Right atrium auricular region (tissue), 2 donors: ENCODE measurements around the gene MTMR3. TPM values are rescaled to one million over a fixed set of nuclear protein-coding genes. Genes with fewer than 3 reads are reported as not detected.

ENCODE experiments used
- DNase-seq: peaks from one replicate; pipeline ENCODE4 v3.0.0-alpha.2; 2019; ENCODE audit warnings: low spot score
- H3K27ac ChIP-seq, 2 donors: fragments of 200-600 bp; sonication (generic); 1 replicate in 1 of 2; 2 replicates in 1 of 2; pipeline ENCODE4 v1.5.1; 2016 to 2019
- H3K27me3 ChIP-seq, 2 donors: fragments of 200-600 bp; sonication (generic); one replicate each; pipeline versions ENCODE4 v1.5.1 to v1.6.0; 2017 to 2019
- H3K36me3 ChIP-seq: fragments of 200-600 bp; sonication (generic); one replicate; pipeline ENCODE4 v1.5.1; 2016
- H3K4me1 ChIP-seq, 2 donors: fragments of 200-600 bp; sonication (generic); one replicate each; pipeline versions ENCODE4 v1.5.1 to v1.6.0; 2017 to 2019
- H3K4me3 ChIP-seq, 2 donors: fragments of 200-600 bp; sonication (generic); 1 replicate in 1 of 2; 2 replicates in 1 of 2; pipeline ENCODE4 v1.5.1; 2017 to 2019; ENCODE audit warnings: mild to moderate bottlenecking in 1 of 2, moderate library complexity in 1 of 2
- H3K9me3 ChIP-seq, 2 donors: fragments of 200-600 bp; sonication (generic); one replicate each; pipeline ENCODE4 v1.5.1; 2019
- CTCF ChIP-seq, 2 donors: fragments of 200-600 bp; sonication (generic); IDR thresholded peaks; one replicate each; pipeline ENCODE4 v1.5.1; 2019; ENCODE audit warnings: antibody characterized with exemption in 2 of 2
- total RNA-seq, 2 donors: library from RNA; depleted of rRNA; stranded (reverse); fragments of >200 nt; gene quantifications; one replicate each; pipeline ENCODE4 v1.1.0, GENCODE V29; 2016

Gene MTMR3
- total RNA-seq, 2 donors from 2014 or later = 27.2 to 38.1 TPM

DNA sequence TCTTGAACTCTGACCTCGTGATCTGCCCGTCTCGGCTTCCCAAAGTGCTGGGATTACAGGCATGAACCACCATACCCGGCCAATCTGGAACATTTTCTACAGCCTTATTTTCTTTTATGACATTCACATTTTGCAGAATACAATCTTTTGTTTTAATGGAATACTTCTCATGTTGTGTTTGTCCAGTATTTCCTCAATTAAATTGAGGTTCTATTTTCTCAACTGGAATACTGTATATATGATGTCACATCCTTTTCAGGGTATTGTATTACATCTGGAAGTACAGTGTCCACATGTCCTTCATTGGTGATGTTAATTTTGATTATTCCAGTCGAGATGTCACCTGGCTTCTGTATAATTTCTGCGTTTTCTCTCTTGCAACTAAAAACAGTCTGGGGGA lies 106.5 kb downstream of the MTMR3 start:
- no peaks in the 10 kb centered on the region for H3K4me1 ChIP-seq
- no peaks in the 10 kb centered on the region for H3K27me3 ChIP-seq
- no peak overlapping the region for H3K27ac ChIP-seq
- H3K36me3 ChIP-seq = peaks cover 10% of the 10 kb centered on the region
- no peaks in the 10 kb centered on the region for H3K9me3 ChIP-seq
- DNase-seq = no peak
- no peak for TF ChIP-seq CTCF (IDR thresholded peaks at IDR 0.05)
- H3K4me3 ChIP-seq = no peak overlapping the region

DNA sequence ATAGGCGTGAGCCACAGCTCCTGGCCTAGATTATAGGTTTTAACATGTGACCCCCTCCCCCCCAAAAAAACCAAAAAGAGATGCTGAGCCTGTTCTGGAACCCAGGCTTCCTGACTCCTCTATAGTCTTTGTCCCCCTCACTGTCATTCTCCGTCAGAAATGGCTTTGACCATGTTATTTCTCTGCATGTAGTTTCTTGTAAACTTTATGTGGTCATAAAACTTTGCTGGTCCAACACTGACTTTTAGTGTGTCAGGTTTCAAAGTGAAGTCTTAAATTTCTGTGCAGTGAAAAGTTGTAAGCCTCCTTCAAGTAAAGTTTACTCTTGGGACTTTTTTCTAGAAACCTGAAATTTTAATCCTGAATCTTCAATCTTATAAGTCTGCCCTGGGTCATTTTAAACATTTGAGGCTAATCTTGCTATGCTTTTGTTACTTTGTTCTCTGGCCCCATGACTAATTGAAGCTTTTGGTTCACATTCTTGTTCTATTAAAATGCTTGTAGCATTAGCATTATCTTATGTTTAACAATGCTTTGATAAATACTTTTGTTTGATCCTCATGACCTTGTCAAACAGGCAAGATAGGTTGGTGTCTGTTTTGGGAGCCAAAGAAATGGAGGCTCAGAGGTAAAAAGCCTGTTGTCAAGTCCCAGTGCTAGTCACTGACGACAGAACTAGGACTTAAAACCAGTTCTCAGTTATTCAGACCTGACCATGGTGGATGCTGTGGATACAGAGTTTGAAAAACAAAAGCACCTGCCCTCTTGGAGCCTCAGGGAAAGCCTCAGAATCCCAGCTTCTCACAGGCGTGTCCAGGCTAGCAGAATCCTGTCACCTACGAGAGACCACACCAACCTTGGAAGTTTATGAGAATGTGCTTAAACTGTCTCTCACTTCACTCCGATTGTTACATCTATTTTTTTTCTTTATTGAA lies 109.6 kb downstream of the MTMR3 start:
- DNase-seq = no peak
- H3K4me3 ChIP-seq = no peak overlapping the region
- H3K36me3 ChIP-seq = peaks cover 10% of the 10 kb centered on the region
- no peak overlapping the region for H3K27ac ChIP-seq
- peaks cover 0 to 18% of the 10 kb centered on the region in 2 donors for H3K4me1 ChIP-seq
- H3K27me3 ChIP-seq = no peaks in the 10 kb centered on the region
- no peak for TF ChIP-seq CTCF (IDR thresholded peaks at IDR 0.05)
- no peaks in the 10 kb centered on the region for H3K9me3 ChIP-seq

- Histone ChIP-seq H3K4me1 (peaks cover 0 to 19% of the 10 kb centered on the region in 2 donors), H3K27ac (peak overlapping the region in 1 of 2 donors; percentile 49), H3K36me3 (peaks cover 15% of the 10 kb centered on the region)
Observed at GRCh38 chr22:29994027-29994715, 111.2 kb downstream of the MTMR3 start.

DNA sequence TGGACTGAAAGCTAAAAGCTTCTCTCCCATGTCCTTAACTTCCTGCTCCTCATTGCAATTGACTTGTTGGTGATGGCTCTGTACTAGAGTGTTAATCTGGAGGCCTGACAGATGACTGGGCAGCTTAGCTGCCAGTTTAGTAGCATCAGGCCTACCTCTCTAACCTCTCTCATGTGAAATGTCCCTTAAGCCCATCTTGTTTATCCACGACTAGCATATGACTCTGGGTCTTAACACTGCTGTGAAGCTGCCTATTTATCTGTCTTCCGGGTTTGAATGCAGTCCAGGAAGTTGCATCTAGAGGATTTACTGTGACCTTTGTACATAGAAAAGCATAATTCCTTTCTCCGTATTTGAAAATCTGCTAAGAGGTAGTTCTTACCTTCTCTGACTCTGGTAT lies 112.0 kb downstream of the MTMR3 start:
- TF ChIP-seq CTCF (IDR thresholded peaks at IDR 0.05) = no peak
- DNase-seq = no peak
- Histone ChIP-seq H3K36me3 (peaks cover 22% of the 10 kb centered on the region), H3K4me1 (peaks cover 0 to 19% of the 10 kb centered on the region in 2 donors), H3K27ac (peak overlapping the region in 1 of 2 donors; percentile 49), H3K27me3 (no peaks in the 10 kb centered on the region), H3K9me3 (no peaks in the 10 kb centered on the region), H3K4me3 (no peak overlapping the region)

More at GRCh38 chr22:29994027-29994715, 111.2 kb downstream of the MTMR3 start:
- DNase-seq = no peak
- Histone ChIP-seq H3K27me3 (no peaks in the 10 kb centered on the region), H3K4me3 (no peak overlapping the region), H3K9me3 (no peaks in the 10 kb centered on the region)
- no peak for TF ChIP-seq CTCF (IDR thresholded peaks at IDR 0.05)

DNA sequence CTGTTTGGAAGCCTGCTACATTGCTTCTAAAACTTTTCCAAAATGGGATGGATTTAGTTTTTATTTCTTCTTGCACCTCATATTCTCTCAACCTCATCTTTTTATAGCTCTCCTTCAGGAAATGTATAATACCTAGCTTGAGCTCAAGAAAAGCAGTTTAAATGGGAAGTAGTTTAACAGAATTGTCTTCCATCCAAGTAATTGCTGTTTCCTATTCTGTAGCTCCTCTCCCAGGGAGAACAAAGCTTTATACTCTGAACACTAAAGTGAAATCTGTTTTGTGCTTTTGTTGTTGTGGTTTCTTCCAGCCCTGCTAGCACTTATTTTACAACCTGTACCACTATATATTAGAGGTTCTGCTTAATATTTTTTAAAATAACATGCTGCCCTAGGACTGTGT lies 114.1 kb downstream of the MTMR3 start:
- DNase-seq = no peak
- TF ChIP-seq CTCF (IDR thresholded peaks at IDR 0.05) = no peak
- Histone ChIP-seq H3K36me3 (peaks cover 22% of the 10 kb centered on the region), H3K9me3 (no peaks in the 10 kb centered on the region), H3K4me3 (no peak overlapping the region), H3K4me1 (peaks cover 0 to 19% of the 10 kb centered on the region in 2 donors), H3K27me3 (no peaks in the 10 kb centered on the region), H3K27ac (no peak overlapping the region)
